ENCODE data around the gene TBCD. TPM values are rescaled to one million over a fixed set of nuclear protein-coding genes. Genes with fewer than 3 reads are reported as not detected.
A peak's percentile ranks its signal among the peaks of the same experiment; 100 is the strongest.

The TBCD gene
- total RNA-seq, 3 donors from 2014 or later: 41.3 to 76.0 (median 55.4) TPM

DNA sequence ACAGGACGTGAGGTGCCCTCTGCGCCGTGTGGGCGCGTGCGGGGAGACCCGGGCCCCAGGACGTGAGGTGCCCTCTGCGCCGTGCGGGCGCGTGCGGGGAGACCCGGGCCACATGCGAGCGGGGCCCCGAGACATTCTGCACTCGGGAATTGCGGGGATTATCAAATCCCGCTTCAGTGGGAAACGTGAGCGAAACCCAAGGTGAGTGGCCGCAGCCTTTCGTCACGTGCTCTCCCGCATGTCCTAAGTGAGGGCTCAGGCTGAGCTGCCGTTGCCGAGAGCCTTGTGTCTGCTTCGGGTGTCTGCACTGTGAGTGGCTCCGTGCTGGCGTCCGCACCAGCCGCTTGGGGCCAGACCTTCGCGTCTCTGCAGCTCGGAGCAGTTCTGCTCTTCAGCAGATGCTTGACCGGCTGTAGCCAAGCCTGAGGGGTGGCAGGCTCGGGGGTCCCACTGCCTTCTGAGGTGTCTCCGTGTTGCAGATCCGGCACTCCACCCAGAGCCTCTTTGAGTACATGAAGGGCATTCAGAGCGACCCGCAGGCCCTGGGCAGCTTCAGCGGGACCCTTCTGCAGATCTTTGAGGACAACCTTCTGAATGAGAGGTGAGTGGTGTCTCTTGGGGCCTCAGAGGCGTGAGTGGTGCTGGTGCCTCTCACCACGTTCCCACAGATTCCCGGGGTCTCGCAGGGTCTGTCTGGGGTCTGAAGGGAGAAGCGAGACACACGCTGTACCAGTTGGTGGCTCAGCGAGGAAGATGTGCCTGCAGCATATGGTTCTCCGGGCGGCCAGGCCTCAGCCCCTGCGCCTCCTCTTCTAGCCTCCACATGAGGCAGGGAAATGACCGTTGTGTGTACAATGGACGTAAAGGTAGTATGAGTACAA is 178.4 kb downstream of the TBCD start:
- no peak for ATAC-seq
- TF ChIP-seq, protein P1, sequence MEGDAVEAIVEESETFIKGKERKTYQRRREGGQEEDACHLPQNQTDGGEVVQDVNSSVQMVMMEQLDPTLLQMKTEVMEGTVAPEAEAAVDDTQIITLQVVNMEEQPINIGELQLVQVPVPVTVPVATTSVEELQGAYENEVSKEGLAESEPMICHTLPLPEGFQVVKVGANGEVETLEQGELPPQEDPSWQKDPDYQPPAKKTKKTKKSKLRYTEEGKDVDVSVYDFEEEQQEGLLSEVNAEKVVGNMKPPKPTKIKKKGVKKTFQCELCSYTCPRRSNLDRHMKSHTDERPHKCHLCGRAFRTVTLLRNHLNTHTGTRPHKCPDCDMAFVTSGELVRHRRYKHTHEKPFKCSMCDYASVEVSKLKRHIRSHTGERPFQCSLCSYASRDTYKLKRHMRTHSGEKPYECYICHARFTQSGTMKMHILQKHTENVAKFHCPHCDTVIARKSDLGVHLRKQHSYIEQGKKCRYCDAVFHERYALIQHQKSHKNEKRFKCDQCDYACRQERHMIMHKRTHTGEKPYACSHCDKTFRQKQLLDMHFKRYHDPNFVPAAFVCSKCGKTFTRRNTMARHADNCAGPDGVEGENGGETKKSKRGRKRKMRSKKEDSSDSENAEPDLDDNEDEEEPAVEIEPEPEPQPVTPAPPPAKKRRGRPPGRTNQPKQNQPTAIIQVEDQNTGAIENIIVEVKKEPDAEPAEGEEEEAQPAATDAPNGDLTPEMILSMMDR (IDR thresholded peaks at IDR 0.05): no peak
- peak in 2 of 3 donors; percentile 12 to 38 for DNase-seq

DNA sequence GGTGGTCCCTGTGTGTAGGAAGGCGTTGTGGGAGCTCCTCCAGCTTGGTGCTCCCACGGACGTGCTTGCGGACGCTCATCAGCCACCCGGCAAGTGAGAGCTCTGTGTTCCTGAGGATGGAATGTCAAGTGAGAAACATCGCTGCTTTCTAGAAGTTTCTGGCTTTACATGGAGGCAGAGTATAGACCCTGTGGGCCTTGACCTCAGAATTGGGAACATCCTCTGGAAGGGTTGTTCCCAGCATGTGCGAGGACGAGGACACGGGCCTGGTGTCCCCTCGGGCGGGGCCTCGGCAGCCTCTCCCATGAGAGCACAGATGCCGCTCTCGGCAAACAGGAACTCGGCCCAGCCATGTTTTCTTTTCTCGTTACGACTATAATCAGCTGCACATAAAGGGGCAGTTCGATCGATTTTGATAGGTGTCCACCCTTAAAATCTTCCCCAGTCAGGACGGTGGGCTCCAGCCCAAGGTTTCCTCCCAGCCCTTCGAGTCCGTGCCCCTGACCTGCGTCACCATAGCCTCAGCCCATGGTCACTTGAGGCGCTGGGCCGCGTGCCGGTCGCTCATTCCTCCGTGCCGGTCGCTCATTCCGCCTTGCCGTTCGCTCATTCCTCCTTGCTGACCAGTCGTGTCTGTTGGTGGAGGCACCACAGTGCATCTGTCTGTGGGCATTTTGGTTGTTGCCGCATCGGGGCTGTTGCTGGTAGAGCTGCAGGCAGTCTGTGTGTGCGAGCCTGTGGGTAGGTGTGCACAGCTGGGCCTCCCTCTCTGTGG is 179.2 kb downstream of the TBCD start:
- peak in 1 of 3 donors; percentile 40 for DNase-seq

More for the DNA sequence above, 178.4 kb downstream of the TBCD start:
- intact Hi-C loops (cut with DNase I, micrococcal nuclease): no loop called here
- H3K4me3 ChIP-seq: no peak overlapping the region
- H3K36me3 ChIP-seq (ENCODE audit: low read depth): no peaks in the 10 kb centered on the region
- H3K9me3 ChIP-seq: no peaks in the 10 kb centered on the region
- no peaks in the 10 kb centered on the region for H3K4me1 ChIP-seq (ENCODE audit: low read depth)

DNA sequence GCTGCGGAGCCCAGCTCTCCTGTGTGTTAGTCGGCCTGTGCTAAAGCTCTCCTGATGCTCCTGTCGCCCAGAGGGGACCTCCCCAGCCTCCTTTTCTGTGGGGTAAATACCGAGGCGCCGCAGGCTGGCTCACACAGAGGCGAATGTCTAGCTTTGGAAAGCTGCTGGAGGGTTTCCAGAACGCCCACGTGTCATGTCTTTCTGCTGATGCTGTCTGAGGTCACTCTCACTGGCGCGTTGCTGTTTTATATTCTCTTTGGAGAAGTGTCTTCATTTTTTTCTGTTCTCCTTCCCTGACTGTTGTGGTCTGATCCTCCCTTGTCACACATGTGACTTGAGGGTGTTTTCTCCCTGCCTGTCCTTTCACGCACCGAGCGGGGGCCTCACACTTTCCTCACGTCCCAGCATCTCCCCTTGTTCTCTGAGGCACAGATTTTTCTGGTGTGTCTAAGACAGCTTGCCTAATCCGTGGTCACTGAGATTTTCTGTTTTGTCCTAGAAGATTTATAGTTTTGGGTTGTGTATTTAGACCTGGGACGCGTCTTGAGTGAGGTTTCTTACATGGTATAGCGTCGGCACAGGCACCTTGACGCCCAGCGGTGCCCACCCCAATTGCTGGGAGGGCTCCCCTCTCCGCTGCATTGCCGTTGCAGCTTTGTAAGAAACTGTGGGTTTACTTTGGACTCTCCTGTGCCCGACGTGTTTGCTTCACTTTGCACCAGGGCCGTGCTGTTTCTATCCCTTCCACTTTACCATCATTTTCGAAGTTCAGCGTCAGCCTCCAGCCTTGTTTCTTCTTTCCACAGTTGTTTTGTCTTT is 180.0 kb downstream of the TBCD start:
- no peaks in the 10 kb centered on the region for H3K9me3 ChIP-seq
- no peaks in the 10 kb centered on the region for H3K4me1 ChIP-seq (ENCODE audit: low read depth)
- TF ChIP-seq, protein P1 (IDR thresholded peaks at IDR 0.05): no peak
- H3K36me3 ChIP-seq (ENCODE audit: low read depth): no peaks in the 10 kb centered on the region
- H3K4me3 ChIP-seq: no peak overlapping the region
- intact Hi-C loops (cut with DNase I, micrococcal nuclease): no loop called here
- ATAC-seq: peak; percentile 26
- DNase-seq: peak; percentile 39 to 52 (median 48)

More for the DNA sequence above, 179.2 kb downstream of the TBCD start:
- ATAC-seq: no peak
- no peaks in the 10 kb centered on the region for H3K9me3 ChIP-seq
- H3K36me3 ChIP-seq (ENCODE audit: low read depth): no peaks in the 10 kb centered on the region
- no peak overlapping the region for H3K4me3 ChIP-seq
- intact Hi-C loops (cut with DNase I, micrococcal nuclease): no loop called here
- TF ChIP-seq, protein P1 (IDR thresholded peaks at IDR 0.05): no peak
- H3K4me1 ChIP-seq (ENCODE audit: low read depth): no peaks in the 10 kb centered on the region

DNA sequence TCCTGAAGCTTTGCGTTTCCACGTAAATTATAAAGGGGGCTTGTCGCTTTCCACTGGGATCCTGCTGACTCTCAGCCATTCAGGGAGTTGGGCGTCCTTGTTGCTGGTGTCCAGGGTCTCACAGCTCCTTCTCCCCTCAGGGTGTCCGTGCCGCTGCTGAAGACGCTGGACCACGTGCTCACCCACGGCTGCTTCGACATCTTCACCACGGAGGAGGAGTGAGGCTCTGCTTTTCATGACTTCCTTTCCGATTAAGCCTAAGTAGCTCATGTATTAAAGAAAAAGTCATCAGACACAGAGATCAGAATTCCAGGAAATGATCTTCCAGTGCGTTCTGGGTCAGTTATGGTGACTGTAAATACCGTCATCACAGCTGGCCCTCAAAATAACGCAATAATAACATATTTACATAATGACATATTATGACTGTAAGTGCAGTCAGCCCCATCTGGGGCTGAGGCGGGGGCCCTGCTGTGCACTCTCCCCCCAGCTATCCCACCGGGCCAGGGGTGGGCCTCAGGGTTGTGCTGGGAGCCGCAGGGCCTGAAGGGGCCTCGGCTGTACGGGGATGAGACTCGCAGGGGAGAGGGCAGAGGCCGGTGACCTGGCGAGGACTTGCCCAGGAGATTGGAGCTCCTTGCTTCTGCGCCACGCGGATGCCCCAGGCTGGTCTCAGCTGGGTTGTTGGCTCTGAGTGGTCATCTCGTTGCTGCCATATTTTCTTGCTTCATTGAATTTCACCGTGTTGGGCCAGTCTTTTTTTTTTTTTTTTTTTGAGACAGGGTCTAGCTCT is 180.8 kb downstream of the TBCD start:
- H3K36me3 ChIP-seq (ENCODE audit: low read depth): no peaks in the 10 kb centered on the region
- TF ChIP-seq, protein P1 (IDR thresholded peaks at IDR 0.05): no peak
- no peak for ATAC-seq

More for the DNA sequence above, 180.8 kb downstream of the TBCD start:
- Histone ChIP-seq H3K4me3 (no peak overlapping the region), H3K4me1 (ENCODE audit: low read depth) (no peaks in the 10 kb centered on the region), H3K9me3 (no peaks in the 10 kb centered on the region)
- intact Hi-C loops (cut with DNase I, micrococcal nuclease): no loop called here
- peak in 2 of 3 donors; percentile 16 to 32 for DNase-seq

All from mucosa of descending colon (tissue), 3 donors.